ENCODE results near the gene DTX2. TPM values are rescaled to one million over a fixed set of nuclear protein-coding genes. Genes with fewer than 3 reads are reported as not detected.
"Not testable (repeated sequence)": the region's sequence is repeated elsewhere in the genome, so short reads cannot be mapped to it uniquely, and the experiment has no call there.

DTX2 gene
- total RNA-seq, 1 donor from 2014 or later, result 5.8 TPM

GRCh38 chr7:76484456-76484855 lies 22.9 kb downstream of the DTX2 start:
- H3K27me3 ChIP-seq (ENCODE audit: low read depth); H3K4me1 ChIP-seq; H3K4me3 ChIP-seq; DNase-seq; H3K27ac ChIP-seq (replicated peaks); intact Hi-C loops (cut with micrococcal nuclease); H3K9me3 ChIP-seq (replicated peaks): not testable (repeated sequence)
- H3K36me3 ChIP-seq, result peaks cover 28% of the 10 kb centered on the region

GRCh38 chr7:76485822-76486610 lies 24.5 kb downstream of the DTX2 start:
- intact Hi-C loops (cut with micrococcal nuclease); H3K27me3 ChIP-seq (ENCODE audit: low read depth); H3K4me3 ChIP-seq; H3K27ac ChIP-seq (replicated peaks); H3K9me3 ChIP-seq (replicated peaks); H3K4me1 ChIP-seq; DNase-seq: not testable (repeated sequence)
- H3K36me3 ChIP-seq, result peaks cover 26% of the 10 kb centered on the region

DNA sequence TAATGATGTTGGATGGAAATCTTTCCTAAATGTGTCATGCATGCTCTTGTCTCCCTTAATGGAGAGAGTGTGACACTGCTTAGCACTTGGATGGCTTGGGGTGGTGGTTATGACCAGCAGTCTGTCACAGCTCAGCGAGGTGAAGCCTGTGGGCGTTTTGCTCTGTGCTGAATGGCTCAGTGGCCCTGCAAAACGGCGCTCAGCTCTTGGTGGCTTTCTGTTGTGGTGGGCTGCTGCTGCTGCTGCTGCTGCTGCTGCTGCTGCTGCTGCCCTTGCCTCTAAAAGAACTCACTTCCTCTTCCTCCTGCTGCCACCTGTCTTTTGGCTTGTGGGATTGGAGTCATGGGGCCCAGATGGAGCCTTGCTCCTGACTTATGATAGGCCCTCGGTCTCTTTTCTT lies 25.1 kb downstream of the DTX2 start:
- H3K4me3 ChIP-seq; H3K9me3 ChIP-seq (replicated peaks); intact Hi-C loops (cut with micrococcal nuclease); H3K27me3 ChIP-seq (ENCODE audit: low read depth); DNase-seq; H3K27ac ChIP-seq (replicated peaks); H3K4me1 ChIP-seq: not testable (repeated sequence)
- peaks cover 21% of the 10 kb centered on the region for H3K36me3 ChIP-seq

- peaks cover 12% of the 10 kb centered on the region for H3K36me3 ChIP-seq
- H3K4me1 ChIP-seq; DNase-seq; H3K4me3 ChIP-seq; H3K27me3 ChIP-seq (ENCODE audit: low read depth); intact Hi-C loops (cut with micrococcal nuclease); H3K9me3 ChIP-seq (replicated peaks); H3K27ac ChIP-seq (replicated peaks): not testable (repeated sequence)
These were observed 26.5 kb downstream of the DTX2 start for GRCh38 chr7:76487969-76488368.

DNA sequence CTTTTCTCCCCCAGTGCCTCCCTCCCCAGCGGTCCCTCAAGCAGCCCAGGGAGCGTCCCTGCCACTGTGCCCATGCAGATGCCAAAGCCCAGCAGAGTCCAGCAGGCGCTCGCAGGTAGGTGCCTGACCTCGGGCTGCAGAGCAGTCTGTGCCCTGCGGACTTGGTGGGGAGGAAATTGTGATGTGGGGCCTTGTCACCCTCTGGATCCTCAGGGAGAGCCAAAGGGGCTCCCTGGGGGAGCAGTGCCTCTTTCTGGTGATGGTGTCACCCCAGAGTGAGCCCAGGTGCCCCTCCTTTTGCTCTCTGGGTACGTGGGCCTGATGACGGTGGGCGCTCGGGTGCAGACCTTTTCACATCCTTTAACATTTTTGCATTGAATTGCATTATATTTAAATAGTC lies 30.6 kb downstream of the DTX2 start:
- intact Hi-C loops (cut with micrococcal nuclease); H3K9me3 ChIP-seq (replicated peaks); DNase-seq; H3K27me3 ChIP-seq (ENCODE audit: low read depth); H3K4me1 ChIP-seq; H3K27ac ChIP-seq (replicated peaks); H3K36me3 ChIP-seq; H3K4me3 ChIP-seq: not testable (repeated sequence)

DNA sequence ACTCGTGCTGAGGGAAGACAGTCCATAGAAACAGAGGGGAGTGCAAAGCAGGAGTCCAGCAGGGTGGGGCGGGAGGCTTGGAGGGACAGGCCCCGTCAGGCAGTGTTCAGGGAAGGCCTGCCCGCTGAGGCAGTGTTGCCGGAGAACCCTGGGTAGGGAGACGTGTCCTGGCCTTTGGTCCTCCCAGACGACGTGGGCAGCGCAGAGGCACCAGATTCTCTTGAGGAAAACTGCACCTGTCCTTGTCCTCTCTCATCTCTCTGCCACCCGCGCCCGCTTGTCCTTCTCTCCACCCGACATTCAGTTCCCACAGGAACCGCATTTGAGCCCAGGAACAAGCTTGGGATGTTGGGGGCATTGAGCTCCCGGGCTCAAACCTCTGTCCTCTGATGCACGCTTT lies 34.2 kb downstream of the DTX2 start:
- H3K27me3 ChIP-seq (ENCODE audit: low read depth); H3K36me3 ChIP-seq; H3K4me1 ChIP-seq; H3K4me3 ChIP-seq; intact Hi-C loops (cut with micrococcal nuclease); H3K9me3 ChIP-seq (replicated peaks); H3K27ac ChIP-seq (replicated peaks); DNase-seq: not testable (repeated sequence)

DNA sequence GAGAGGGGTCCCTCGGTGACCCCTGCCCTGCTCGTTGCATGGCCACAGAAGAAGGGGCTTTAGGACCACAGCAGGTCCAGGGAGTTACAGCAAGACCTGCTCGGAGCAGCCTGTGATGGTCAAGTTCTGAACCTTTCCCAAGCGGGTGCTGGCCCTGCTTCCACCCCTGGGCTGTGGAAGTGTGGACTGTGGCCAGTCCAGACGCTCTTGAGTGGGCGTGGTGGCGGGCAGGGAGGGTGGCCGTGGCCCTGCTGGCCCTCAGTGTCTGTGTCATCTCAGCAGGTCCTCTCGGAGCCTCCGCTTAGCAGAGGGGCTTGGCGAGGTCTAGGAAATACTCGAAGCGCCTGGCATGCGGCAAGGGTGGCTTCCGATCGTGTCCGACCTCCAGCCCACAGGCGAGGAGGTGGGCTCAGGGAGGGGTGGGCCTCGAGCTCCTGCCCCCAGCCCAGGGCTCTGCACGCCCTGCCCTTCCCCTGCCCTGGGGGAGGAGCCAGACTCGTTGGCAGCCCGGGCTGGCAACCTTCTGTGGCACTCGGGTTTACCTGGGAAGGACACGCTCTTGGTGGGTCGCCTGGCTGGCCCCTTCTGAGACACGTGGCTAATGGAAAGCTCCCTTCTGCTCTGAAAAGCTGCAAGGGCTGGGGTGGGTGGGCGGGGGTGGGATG lies 36.5 kb downstream of the DTX2 start:
- DNase-seq; H3K4me3 ChIP-seq; intact Hi-C loops (cut with micrococcal nuclease): not testable (repeated sequence)

DNA sequence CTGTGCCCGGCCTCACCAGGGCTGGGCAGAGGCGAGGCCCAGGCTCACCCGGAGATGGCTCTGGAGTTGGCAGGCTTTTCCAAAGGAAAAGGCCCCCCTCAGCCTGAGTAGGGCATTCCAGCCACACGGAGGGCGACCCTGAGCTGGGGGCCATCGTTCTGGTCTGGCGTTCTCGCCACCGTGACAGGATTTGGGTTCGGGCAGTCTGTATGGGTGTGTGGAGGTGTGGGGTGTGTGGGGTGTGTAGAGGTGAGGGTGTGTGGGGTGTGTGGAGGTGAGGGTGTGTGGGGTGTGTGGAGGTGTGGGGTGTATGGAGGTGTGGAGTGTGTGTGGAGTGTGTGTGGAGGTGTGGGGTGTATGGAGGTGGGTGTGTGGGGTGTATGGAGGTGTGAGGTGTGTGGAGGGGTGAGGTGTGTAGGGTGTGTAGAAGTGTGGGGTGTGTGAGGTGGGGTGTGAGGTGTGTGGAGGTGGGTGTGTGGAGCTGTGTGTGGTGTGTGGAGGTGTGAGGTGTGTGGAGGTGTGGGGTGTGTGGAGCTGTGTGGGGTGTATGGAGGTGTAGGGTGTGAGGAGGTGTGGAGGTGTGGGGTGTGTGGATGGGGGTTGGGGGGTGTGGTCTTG lies 37.2 kb downstream of the DTX2 start:
- H3K9me3 ChIP-seq (replicated peaks); H3K36me3 ChIP-seq; H3K27ac ChIP-seq (replicated peaks); H3K4me1 ChIP-seq; H3K4me3 ChIP-seq; H3K27me3 ChIP-seq (ENCODE audit: low read depth); intact Hi-C loops (cut with micrococcal nuclease); DNase-seq: not testable (repeated sequence)

More for the DNA sequence above, 36.5 kb downstream of the DTX2 start:
- H3K9me3 ChIP-seq (replicated peaks); H3K36me3 ChIP-seq; H3K27ac ChIP-seq (replicated peaks); H3K27me3 ChIP-seq (ENCODE audit: low read depth); H3K4me1 ChIP-seq: not testable (repeated sequence)

DNA sequence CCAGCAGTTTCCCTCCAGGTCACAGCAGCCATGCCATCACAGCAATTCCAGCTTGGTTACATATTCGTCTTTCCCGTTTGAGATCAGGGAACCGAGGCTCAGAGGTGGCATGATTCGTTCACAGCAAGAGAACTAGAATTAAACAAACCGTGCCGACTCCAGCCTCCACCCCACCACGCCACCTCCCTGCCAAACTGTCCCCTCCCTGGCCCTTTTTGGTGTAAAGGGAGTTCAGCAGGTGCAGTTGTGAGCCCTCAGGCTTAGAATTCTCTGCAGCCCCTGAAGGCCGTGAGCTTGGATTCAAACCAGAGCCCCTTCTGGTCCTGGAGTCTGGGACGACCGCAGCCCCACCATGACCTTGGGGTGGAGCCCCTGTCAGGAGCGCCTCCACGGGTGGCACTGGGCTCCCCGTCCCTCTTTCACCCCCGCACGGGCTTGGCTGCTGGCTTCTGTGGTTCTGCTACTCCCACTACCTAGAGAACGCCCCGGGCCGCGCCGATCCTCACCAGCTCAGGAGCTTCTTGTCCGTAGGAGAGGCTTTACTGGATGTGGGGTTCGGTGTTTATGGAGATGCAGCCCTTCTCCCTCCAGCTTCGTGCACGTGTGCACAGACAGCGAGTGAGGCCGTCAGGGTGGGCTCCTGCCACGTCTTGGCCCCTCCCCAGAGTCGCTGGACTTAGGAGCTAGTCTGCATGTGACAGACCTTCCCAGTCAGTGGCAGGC lies 37.9 kb downstream of the DTX2 start:
- H3K9me3 ChIP-seq (replicated peaks); H3K4me1 ChIP-seq; H3K36me3 ChIP-seq; DNase-seq; H3K4me3 ChIP-seq; H3K27ac ChIP-seq (replicated peaks); H3K27me3 ChIP-seq (ENCODE audit: low read depth); intact Hi-C loops (cut with micrococcal nuclease): not testable (repeated sequence)

- DNase-seq; H3K4me1 ChIP-seq; H3K27ac ChIP-seq (replicated peaks); H3K27me3 ChIP-seq (ENCODE audit: low read depth); H3K9me3 ChIP-seq (replicated peaks); intact Hi-C loops (cut with micrococcal nuclease); H3K4me3 ChIP-seq; H3K36me3 ChIP-seq: not testable (repeated sequence)
These were observed 38.4 kb downstream of the DTX2 start for GRCh38 chr7:76499924-76500241.

- H3K27ac ChIP-seq (replicated peaks); H3K4me3 ChIP-seq; intact Hi-C loops (cut with micrococcal nuclease); H3K4me1 ChIP-seq; H3K9me3 ChIP-seq (replicated peaks); H3K27me3 ChIP-seq (ENCODE audit: low read depth); H3K36me3 ChIP-seq; DNase-seq: not testable (repeated sequence)
These were observed 40.7 kb downstream of the DTX2 start for GRCh38 chr7:76502224-76502623.

GRCh38 chr7:76502836-76503235 lies 41.3 kb downstream of the DTX2 start:
- intact Hi-C loops (cut with micrococcal nuclease), result not testable (repeated sequence)
- H3K36me3 ChIP-seq, result peaks cover 10% of the 10 kb centered on the region

GRCh38 chr7:76503244-76503643 lies 41.7 kb downstream of the DTX2 start:
- DNase-seq; H3K27me3 ChIP-seq (ENCODE audit: low read depth); H3K4me1 ChIP-seq; intact Hi-C loops (cut with micrococcal nuclease); H3K27ac ChIP-seq (replicated peaks); H3K9me3 ChIP-seq (replicated peaks); H3K4me3 ChIP-seq: not testable (repeated sequence)
- H3K36me3 ChIP-seq, result peaks cover 10% of the 10 kb centered on the region

More at GRCh38 chr7:76502836-76503235, 41.3 kb downstream of the DTX2 start:
- not testable (repeated sequence) for H3K27me3 ChIP-seq (ENCODE audit: low read depth); H3K4me3 ChIP-seq; H3K4me1 ChIP-seq; DNase-seq; H3K27ac ChIP-seq (replicated peaks); H3K9me3 ChIP-seq (replicated peaks)

Measured in left ventricle myocardium inferior (tissue), 1 donor.